Glomerular visceral epithelial cell (primary cell): ENCODE data around the gene DMXL1.

Experiments
- DNase-seq: peaks from one replicate; pipeline ENCODE4 v3.0.0-alpha.2; 2016; ENCODE audit errors: extremely low spot score

The DMXL1 gene

GRCh38 chr5:119070828-119071560 lies at the start of gene DMXL1:
DMXL1 (plus strand) TSS chr5:119071087; CDS start chr5:119071570, 483 bp downstream.
- peak; percentile 100 for DNase-seq

GRCh38 chr5:119021149-119021732 lies 49.6 kb upstream of the DMXL1 start:
- DNase-seq = no peak

- DNase-seq = peak; percentile 43
These were observed 48.7 kb upstream of the DMXL1 start for GRCh38 chr5:119022017-119022745.

DNA sequence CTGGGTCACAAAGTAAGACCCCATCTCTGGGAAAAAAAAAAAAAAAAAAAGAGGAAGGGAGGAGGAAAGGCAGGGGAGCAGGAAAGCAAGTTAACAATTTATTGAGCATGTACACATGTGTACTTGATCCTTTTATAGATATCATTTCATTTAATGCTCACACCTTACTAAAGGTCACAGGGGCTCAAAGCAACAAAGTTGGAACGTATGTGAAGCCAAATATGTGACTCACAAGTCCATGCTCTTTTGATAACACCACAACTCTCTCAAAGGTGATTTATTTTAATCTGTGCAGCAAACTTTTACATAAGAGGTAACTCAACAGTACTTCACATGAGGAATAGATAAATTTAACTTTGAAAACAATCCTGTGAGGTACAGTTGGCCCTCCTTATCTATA lies 48.1 kb upstream of the DMXL1 start:
- DNase-seq = no peak

- no peak for DNase-seq
These were observed 42.3 kb upstream of the DMXL1 start for GRCh38 chr5:119028575-119028974.

GRCh38 chr5:119031011-119031886 lies 39.6 kb upstream of the DMXL1 start:
- no peak for DNase-seq

DNA sequence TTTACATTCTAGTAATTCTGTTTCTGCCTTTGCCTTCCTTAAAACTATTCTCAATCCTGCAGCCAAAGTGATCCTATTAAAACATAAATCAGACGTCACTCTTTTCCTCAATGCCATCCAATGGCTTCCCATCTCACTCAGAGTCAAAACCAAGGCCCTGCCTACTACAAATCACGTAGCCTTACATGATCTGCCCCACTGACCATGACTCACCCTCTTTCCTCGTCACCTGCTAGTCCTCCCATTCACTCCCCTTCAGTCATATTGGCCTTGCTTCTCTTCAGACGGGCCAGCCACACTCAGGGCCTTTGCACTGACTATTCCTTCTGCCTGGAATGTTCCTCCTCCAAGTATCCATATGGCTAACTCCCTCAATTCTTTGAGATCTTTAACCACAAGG lies 39.0 kb upstream of the DMXL1 start:
- DNase-seq = peak; percentile 61

GRCh38 chr5:119032656-119033055 lies 38.2 kb upstream of the DMXL1 start:
- no peak for DNase-seq

GRCh38 chr5:119033135-119033534 lies 37.8 kb upstream of the DMXL1 start:
- DNase-seq = no peak

- peak; percentile 57 for DNase-seq
These were observed 34.7 kb upstream of the DMXL1 start for GRCh38 chr5:119036101-119036762.

GRCh38 chr5:119037496-119038215 lies 33.2 kb upstream of the DMXL1 start:
- no peak for DNase-seq

DNA sequence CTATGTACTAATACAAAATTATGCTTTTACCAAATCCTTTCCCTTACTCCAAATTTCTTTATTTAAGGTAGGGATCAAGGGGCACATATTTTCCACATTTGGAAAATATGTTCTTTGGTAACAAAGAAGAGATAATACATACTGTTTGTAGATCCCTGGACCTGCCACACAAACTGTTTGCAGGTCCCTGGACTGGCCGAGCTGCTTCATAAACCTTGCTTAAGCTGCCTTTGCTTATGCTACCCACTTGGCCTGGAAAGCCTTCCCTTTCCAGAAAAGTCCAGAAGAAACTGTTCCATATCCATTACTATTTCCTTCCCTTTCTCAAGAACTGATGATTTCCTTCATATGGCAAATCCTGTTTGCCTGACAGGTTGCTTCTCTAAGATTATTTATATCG lies 22.6 kb upstream of the DMXL1 start:
- DNase-seq = no peak

DNA sequence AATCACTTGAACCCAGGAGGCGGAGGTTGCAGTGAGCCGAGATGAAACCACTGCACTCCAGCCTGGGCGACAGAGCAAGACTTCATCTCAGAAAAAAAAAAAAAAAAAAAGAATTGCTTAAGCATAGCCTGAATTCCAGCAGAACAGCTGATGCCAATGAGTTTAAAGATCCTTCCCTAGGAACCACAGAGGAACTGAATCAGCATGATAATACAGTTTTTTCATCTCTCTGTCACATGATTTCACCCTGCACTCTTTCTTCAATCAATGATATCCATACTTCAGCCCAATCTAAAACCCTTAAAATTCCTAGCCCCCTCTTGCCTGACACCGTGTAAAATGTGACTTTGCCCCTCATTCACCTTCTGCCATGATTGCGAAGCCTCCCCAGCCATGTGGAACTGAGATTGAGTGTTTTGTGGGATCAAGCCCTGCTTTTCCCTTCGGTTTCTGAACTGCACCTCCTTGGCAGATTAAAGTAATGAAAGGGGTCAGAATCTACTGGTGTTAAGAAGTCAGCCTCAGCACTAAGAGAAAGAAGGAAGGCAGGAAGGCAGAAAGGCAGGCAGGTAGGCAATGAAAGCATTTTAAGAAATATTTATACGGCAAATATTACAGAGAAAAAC lies 20.9 kb upstream of the DMXL1 start:
- peak; percentile 29 for DNase-seq

GRCh38 chr5:119054101-119054500 lies 16.8 kb upstream of the DMXL1 start:
- DNase-seq = no peak

- DNase-seq = no peak
These were observed 15.6 kb upstream of the DMXL1 start for GRCh38 chr5:119055294-119055693.

GRCh38 chr5:119058979-119059529 lies 11.8 kb upstream of the DMXL1 start:
- DNase-seq = no peak

GRCh38 chr5:119059740-119060255 lies 11.1 kb upstream of the DMXL1 start:
- no peak for DNase-seq

GRCh38 chr5:119063579-119064379 lies 7.1 kb upstream of the DMXL1 start:
- no peak for DNase-seq

- no peak for DNase-seq
These were observed 3.4 kb upstream of the DMXL1 start for GRCh38 chr5:119067450-119067849.
